Liver (tissue), 9 donors: Measurements from ENCODE around the gene LMAN2. TPM values are rescaled to one million over a fixed set of nuclear protein-coding genes. Genes with fewer than 3 reads are reported as not detected.
A peak's percentile ranks its signal among the peaks of the same experiment; 100 is the strongest.

Experiments
- DNase-seq: peaks from one replicate; pipeline ENCODE4 v3.0.0-alpha.2; 2017; ENCODE audit warnings: low spot score
- H3K27ac ChIP-seq, 2 donors: one replicate each; pipeline ENCODE4 v1.7.0; 2013; ENCODE audit warnings: inconsistent platforms in 2 of 2, low read length in 2 of 2, control low read depth in 1 of 2, low read depth in 1 of 2, mild to moderate bottlenecking in 1 of 2
- H3K27me3 ChIP-seq, 4 donors: one replicate each; pipeline versions ENCODE4 v1.6.1 to v1.7.0; 2013; ENCODE audit warnings: low read length in 3 of 4, inconsistent platforms in 1 of 4, mild to moderate bottlenecking in 1 of 4, moderate library complexity in 1 of 4; ENCODE audit not compliant: control insufficient read depth in 4 of 4, insufficient read depth in 4 of 4
- H3K36me3 ChIP-seq, 4 donors: one replicate each; pipeline versions ENCODE4 v1.6.1 to v1.7.0; 2013; ENCODE audit warnings: low read length in 3 of 4, mild to moderate bottlenecking in 3 of 4, low read depth in 1 of 4, moderate library complexity in 1 of 4; ENCODE audit not compliant: control insufficient read depth in 4 of 4, insufficient read depth in 3 of 4
- H3K4me1 ChIP-seq, 4 donors: one replicate each; pipeline versions ENCODE4 v1.6.1 to v1.7.0; 2013; ENCODE audit warnings: low read length in 3 of 4, mild to moderate bottlenecking in 3 of 4, moderate library complexity in 1 of 4; ENCODE audit not compliant: control insufficient read depth in 4 of 4, insufficient read depth in 4 of 4
- H3K4me3 ChIP-seq, 3 donors: one replicate each; pipeline versions ENCODE4 v1.6.1 to v1.7.0; 2013; ENCODE audit warnings: low read length in 3 of 3, control low read depth in 1 of 3, low read depth in 1 of 3, mild to moderate bottlenecking in 1 of 3
- H3K9ac ChIP-seq, 2 donors: one replicate each; pipeline ENCODE4 v1.7.0; 2013; ENCODE audit warnings: low read length in 2 of 2, mild to moderate bottlenecking in 2 of 2, moderate library complexity in 2 of 2, control low read depth in 1 of 2, low read depth in 1 of 2
- H3K9me3 ChIP-seq, 4 donors: one replicate each; pipeline versions ENCODE4 v1.6.1 to v1.7.0; 2013; ENCODE audit warnings: low read length in 3 of 4; ENCODE audit not compliant: control insufficient read depth in 4 of 4
- FOXA2 ChIP-seq: IDR thresholded peaks from 2 replicates; pipeline ENCODE4 v1.6.1; 2016; ENCODE audit warnings: antibody characterized with exemption
- GABPA ChIP-seq, 2 donors: IDR thresholded peaks in 1 of 2; conservative IDR thresholded peaks in 1 of 2; 2 replicates each; pipeline ENCODE4 v1.6.1; 2016; ENCODE audit warnings: antibody characterized with exemption in 2 of 2, mild to moderate bottlenecking in 1 of 2, moderate library complexity in 1 of 2
- HNF4A ChIP-seq, 2 donors: conservative IDR thresholded peaks; 2 replicates each; pipeline ENCODE4 v1.6.1; 2016; ENCODE audit warnings: antibody characterized with exemption in 2 of 2, mild to moderate bottlenecking in 2 of 2
- RAD21 ChIP-seq, 2 donors: IDR thresholded peaks; 2 replicates each; pipeline ENCODE4 v1.6.1; 2016; ENCODE audit warnings: antibody characterized with exemption in 2 of 2, mild to moderate bottlenecking in 2 of 2
- SP1 ChIP-seq: IDR thresholded peaks from 2 replicates; pipeline ENCODE4 v1.6.1; 2018; ENCODE audit warnings: antibody characterized with exemption, mild to moderate bottlenecking
- TAF1 ChIP-seq: conservative IDR thresholded peaks from 2 replicates; pipeline ENCODE4 v1.6.1; 2016; ENCODE audit warnings: antibody characterized with exemption, mild to moderate bottlenecking
- WGBS: extraction: QIAGEN DNeasy Blood & Tissue Kit; methylation state at CpG from one replicate; pipeline ENCODE4 v1.1.7; 2013; 5-methylcytosine and 5-hydroxymethylcytosine counted together
- polyA plus RNA-seq, 2 donors: library from polyadenylated mRNA; stranded (reverse) in 1 of 2; unstranded in 1 of 2; fragments of 200-250 nt in 1 of 2; fragments of >200 nt in 1 of 2; fragmentation: Nextera tagmentation in 1 of 2; extraction: Ambion mirVana in 1 of 2; gene quantifications; one replicate each; pipeline versions ENCODE4 v1.2.1 to v1.2.3, GENCODE V29; 2013 to 2015
- total RNA-seq, 2 donors: library from RNA; depleted of rRNA; stranded (reverse); fragments of >200 nt; gene quantifications; one replicate each; pipeline ENCODE4 v1.2.3, GENCODE V29; 2014
- TF ChIP-seq, protein P1 (sequence below): IDR thresholded peaks from 2 replicates; pipeline ENCODE4 v1.6.1; 2016; ENCODE audit warnings: antibody characterized with exemption, mild to moderate bottlenecking
- TF ChIP-seq, protein P2 (sequence below): IDR thresholded peaks from 2 replicates; pipeline ENCODE4 v1.6.1; 2016; ENCODE audit warnings: antibody characterized with exemption
- donor health status: healthy.
- donor health status: healthy.
- donor health status: healthy.
- donor health status: healthy.
- donor health status: healthy.

The LMAN2 gene
- total and polyA plus RNA-seq, 4 donors = 243 to 478 (median 364) TPM

DNA sequence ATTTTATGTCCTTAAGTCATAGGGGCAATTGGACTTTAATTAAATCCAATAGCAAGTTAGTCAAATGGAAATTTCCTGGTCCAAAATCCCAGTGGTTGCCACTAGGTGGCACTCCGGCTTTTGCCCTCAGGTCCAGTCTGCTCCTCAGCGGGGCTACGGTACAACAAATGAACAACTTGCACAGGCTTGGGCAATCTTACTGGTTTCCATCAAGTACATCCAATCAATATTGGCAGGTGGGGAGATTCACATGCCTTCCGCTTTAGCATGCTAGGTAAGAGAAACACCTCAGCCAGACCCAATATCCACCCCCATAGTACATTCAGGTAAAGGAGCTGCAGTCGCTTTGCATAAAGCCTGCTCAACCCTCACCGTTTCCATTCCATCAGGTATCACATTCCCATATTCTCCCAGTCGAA is 33.5 kb downstream of the LMAN2 start (continued):
- TF ChIP-seq, protein P1, sequence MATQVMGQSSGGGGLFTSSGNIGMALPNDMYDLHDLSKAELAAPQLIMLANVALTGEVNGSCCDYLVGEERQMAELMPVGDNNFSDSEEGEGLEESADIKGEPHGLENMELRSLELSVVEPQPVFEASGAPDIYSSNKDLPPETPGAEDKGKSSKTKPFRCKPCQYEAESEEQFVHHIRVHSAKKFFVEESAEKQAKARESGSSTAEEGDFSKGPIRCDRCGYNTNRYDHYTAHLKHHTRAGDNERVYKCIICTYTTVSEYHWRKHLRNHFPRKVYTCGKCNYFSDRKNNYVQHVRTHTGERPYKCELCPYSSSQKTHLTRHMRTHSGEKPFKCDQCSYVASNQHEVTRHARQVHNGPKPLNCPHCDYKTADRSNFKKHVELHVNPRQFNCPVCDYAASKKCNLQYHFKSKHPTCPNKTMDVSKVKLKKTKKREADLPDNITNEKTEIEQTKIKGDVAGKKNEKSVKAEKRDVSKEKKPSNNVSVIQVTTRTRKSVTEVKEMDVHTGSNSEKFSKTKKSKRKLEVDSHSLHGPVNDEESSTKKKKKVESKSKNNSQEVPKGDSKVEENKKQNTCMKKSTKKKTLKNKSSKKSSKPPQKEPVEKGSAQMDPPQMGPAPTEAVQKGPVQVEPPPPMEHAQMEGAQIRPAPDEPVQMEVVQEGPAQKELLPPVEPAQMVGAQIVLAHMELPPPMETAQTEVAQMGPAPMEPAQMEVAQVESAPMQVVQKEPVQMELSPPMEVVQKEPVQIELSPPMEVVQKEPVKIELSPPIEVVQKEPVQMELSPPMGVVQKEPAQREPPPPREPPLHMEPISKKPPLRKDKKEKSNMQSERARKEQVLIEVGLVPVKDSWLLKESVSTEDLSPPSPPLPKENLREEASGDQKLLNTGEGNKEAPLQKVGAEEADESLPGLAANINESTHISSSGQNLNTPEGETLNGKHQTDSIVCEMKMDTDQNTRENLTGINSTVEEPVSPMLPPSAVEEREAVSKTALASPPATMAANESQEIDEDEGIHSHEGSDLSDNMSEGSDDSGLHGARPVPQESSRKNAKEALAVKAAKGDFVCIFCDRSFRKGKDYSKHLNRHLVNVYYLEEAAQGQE = peak; percentile 22
- TF ChIP-seq GABPA (IDR thresholded peaks at IDR 0.05 in 1 of 2, conservative IDR thresholded peaks at IDR 0.05 in 1 of 2) (peak in 1 of 2 donors; percentile 52), HNF4A (conservative IDR thresholded peaks at IDR 0.05) (peak; percentile 82 to 97)

DNA sequence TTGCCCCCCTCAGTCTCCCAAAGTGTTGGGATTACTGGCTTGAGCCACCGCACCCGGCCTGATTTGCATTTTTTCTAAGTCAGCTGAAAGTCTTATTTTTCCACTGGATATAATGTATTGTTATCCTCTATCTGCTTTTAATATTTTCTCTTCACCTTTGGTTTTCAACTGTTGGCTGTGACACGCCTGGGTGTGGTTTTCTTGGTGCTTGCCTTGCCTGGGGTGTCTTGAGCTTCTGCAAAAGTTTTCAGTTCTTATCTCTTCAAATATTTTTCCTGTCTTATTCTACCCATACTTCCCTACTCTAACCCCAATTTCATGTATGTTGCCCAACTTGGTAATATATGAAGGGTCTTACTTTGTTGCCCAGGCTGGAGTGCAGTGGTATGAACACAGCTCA is 35.5 kb downstream of the LMAN2 start:
- H3K27me3 ChIP-seq = no peaks in the 10 kb centered on the region
- DNase-seq = no peak
- H3K27ac ChIP-seq = no peak overlapping the region
- H3K4me3 ChIP-seq = no peak overlapping the region
- WGBS = 94% methylated on average over 3 of the region's 3 CpGs
- TF ChIP-seq RAD21 (IDR thresholded peaks at IDR 0.05) (no peak), TAF1 (no peak)
- TF ChIP-seq, protein P2, sequence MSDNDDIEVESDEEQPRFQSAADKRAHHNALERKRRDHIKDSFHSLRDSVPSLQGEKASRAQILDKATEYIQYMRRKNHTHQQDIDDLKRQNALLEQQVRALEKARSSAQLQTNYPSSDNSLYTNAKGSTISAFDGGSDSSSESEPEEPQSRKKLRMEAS = no peak
- no peaks in the 10 kb centered on the region for H3K9me3 ChIP-seq
- peaks cover 7 to 21% (median 17%) of the 10 kb centered on the region in 4 donors for H3K4me1 ChIP-seq
- no peak overlapping the region for H3K9ac ChIP-seq
- no peaks in the 10 kb centered on the region for H3K36me3 ChIP-seq

DNA sequence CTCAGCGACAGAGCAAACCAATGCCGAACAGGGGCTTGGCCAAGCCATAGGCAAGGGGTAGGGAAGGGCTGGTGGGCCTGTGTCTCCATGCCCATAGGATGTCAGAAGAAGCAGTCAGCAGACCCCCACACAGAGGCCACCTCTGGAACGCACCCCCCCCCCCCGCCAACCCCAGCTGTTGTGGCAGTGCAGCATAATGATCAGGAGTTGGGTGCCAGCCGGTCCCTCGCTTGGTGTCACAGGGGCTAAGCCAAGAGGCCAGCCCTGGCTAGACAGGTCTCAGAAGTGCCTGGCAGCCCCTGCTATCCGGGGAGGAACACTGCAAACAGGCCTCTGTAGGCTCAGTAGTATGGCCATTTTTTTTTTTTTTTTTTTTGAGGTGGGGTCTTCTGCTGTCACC is 36.1 kb downstream of the LMAN2 start:
- H3K4me1 ChIP-seq = peaks cover 7 to 24% (median 17%) of the 10 kb centered on the region in 4 donors
- no peak for DNase-seq

More for the DNA sequence above, 36.1 kb downstream of the LMAN2 start:
- Histone ChIP-seq H3K4me3 (no peak overlapping the region), H3K9ac (no peak overlapping the region), H3K27ac (no peak overlapping the region), H3K27me3 (no peaks in the 10 kb centered on the region), H3K36me3 (no peaks in the 10 kb centered on the region), H3K9me3 (no peaks in the 10 kb centered on the region)
- WGBS = 93% methylated on average over 7 of the region's 7 CpGs
- no peak for TF ChIP-seq FOXA2
- TF ChIP-seq SP1 = no peak
- no peak for TF ChIP-seq HNF4A (conservative IDR thresholded peaks at IDR 0.05)
- TF ChIP-seq, protein P1 = no peak
- TF ChIP-seq GABPA (IDR thresholded peaks at IDR 0.05 in 1 of 2, conservative IDR thresholded peaks at IDR 0.05 in 1 of 2) = no peak
